NCI-H1417 treated with DMSO at 0.1 percent for 48 hours (cell line): Measurements from ENCODE around the gene PTPN11.
"Not testable (repeated sequence)": the region's sequence is repeated elsewhere in the genome, so short reads cannot be mapped to it uniquely, and the experiment has no call there.

Experiments used
- DNase-seq: peaks from one replicate; lab custom pipeline; 2025; lab: John Stamatoyannopoulos, UW

PTPN11 gene

DNA sequence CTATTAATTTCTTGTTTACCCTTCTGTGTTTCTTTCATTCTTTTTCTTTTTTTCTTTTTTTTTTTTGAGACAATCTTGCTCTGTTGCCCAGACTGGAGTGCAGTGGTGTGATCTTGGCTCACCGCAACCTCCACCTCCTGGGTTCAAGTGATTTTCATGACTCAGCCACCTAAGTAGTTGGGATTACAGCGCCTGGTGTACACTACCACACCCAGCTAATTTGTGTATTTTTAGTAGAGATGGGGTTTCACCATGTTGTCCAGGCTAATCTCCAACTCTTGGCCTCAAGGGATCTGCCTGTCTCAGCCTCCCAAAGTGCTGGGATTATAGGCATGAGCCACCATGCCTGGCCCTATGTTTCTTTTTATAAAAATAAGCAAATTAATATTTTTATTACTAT lies 29.4 kb downstream of the PTPN11 start:
- not testable (repeated sequence) for DNase-seq

- no peak for DNase-seq
These were observed 32.0 kb downstream of the PTPN11 start for GRCh38 chr12:112450725-112451124.

GRCh38 chr12:112456029-112456428 lies 37.3 kb downstream of the PTPN11 start:
- DNase-seq = no peak

DNA sequence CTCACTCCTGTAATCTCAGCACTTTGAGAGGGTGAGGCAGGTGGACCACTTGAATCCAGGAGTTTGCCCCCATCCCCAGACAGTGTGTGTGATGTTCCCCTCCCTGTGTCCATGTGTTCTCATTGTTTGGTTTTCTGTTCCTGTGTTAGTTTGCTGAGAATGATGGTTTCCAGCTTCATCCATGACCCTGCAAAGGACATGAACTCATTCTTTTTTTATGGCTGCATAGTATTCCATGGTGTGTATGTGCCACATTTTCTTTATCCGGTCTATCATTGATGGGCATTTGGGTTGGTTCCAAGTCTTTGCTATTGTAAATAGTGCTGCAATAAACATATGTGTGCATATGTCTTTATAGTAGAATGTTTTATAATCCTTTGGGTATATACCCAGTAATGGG lies 38.4 kb downstream of the PTPN11 start:
- DNase-seq = not testable (repeated sequence)

- no peak for DNase-seq
These were observed 39.6 kb downstream of the PTPN11 start for GRCh38 chr12:112458330-112458729.

GRCh38 chr12:112458751-112459150 lies 40.0 kb downstream of the PTPN11 start:
- no peak for DNase-seq

- DNase-seq = no peak
These were observed 44.7 kb downstream of the PTPN11 start for GRCh38 chr12:112463478-112463877.

DNA sequence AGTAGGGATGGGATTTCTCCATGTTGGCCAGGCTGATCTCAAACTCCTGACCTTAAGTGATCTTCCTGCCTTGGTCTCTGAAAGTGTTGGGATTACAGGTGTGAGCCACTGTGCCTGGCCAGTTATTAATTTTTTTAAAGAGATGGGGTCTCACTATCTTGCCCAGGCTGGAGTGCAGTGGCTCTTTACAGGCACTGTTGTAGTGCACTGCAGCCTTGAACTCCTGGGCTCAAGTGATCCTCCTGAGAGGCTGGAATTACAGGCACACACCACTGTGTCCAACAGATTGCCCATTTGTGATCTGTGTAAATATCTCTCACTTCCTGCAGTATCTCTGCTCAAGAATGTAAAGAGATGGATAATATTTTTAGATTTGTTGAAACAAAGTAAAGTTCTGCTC lies 45.9 kb downstream of the PTPN11 start:
- no peak for DNase-seq

DNA sequence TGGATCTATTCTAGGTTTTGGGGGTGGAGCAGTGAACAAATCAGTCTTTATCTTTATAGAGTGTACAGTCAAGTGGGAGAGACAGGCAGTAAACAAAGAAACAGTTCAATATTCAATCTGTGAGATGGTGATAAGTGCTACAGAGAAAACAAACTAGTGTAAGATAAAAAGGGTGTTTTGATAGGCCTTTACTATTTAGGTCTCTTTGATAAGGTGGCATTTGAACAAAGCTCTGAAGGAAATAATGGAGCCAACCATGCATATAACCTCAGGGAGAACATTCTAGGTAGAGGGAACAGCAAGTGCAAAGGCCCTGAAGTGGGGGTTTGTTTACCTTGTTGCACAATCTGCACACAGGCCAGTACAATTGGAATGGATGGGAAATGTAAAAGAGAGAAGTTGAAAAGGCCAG lies 47.3 kb downstream of the PTPN11 start:
- no peak for DNase-seq

GRCh38 chr12:112466835-112467234 lies 48.1 kb downstream of the PTPN11 start:
- DNase-seq = no peak

DNA sequence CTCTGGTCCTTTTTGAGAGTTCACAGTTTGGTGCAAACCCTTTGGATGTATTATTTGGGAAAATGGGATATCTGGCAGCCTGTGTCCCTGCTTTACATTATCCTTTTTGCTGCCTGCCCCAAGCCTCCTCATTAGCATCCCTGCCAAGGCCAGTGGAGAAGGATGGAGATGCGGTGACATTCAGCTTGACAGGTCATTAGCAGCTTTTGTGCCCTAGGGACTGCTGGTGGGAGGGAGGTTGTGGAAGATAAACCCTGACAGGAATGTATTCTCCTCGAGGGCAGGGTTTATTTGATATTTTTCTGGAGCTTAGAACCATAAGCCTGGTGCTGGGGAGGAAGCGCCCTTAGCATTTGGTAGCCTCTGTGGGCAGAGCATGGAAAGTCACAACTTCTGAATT lies 49.3 kb downstream of the PTPN11 start:
- no peak for DNase-seq

- DNase-seq = no peak
These were observed 54.3 kb downstream of the PTPN11 start for GRCh38 chr12:112473056-112473455.

GRCh38 chr12:112479413-112479812 lies 60.7 kb downstream of the PTPN11 start:
- DNase-seq = no peak

GRCh38 chr12:112480931-112481330 lies 62.2 kb downstream of the PTPN11 start:
- DNase-seq = no peak

DNA sequence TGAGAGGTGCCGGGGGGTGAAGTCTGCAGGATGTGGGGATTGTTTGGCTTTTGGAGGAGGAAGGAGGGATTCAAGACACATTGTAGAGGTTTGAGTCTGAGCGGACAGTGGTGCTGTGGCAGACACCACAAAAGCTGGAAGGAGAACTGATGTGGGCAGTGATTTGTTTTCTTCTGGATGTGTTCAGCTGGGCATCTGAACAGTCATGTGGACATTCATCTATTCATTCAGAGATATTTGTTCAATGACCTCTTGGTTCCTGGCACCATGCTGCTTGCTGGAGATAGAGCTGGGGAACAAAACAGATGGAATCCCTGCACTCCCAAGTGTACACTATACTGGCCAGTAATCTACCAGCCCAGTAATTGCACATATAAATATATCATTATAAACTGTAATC lies 64.0 kb downstream of the PTPN11 start:
- no peak for DNase-seq

- no peak for DNase-seq
These were observed 67.6 kb downstream of the PTPN11 start for GRCh38 chr12:112486361-112486760.

DNA sequence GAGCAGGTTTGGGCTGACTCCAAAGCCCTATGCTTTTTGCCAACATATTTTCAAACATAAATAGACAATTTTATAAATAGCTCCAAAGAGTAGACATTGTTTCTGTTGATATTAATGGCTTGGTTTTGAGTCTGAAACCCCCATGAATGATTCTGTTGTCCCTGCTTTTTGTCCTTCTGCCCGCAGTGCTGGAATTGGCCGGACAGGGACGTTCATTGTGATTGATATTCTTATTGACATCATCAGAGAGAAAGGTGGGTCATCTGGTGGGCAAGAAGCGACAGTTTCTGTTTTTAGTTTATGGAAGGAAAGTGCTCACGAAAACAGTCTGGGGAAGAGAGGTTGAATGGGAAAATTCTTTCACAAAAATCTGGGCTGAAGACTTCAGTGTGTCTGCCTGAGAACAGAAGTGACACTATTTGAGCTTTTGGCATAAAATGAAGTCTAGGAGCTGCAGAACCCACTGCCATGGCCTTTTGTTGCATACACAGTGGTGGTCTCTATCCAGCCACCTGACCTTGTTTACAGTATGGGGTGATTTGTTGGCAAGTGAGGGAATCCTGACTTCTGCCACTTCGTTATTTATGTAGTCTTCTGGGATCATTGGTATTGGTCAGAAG lies 69.6 kb downstream of the PTPN11 start:
- DNase-seq = no peak

DNA sequence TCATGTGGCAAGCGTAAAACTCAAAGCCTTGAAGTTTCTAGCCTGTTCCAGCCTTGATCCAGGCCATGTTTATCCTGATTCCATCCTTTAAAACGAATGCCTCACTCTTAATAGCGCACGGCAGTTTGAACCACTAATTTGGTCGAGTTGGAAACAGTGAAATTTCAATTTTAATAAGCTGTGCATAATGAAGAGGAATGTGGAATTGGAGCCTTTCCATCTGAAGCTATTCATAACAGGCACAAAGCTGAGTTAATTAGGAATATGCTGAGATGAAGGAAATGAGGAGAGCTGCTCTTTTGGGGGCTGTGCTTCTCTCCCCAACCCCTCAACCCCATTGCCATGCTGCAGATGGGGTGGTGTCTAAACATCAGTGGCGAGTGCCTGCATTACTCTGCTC lies 70.7 kb downstream of the PTPN11 start:
- no peak for DNase-seq

GRCh38 chr12:112496496-112496895 lies 77.7 kb downstream of the PTPN11 start:
- DNase-seq = no peak

DNA sequence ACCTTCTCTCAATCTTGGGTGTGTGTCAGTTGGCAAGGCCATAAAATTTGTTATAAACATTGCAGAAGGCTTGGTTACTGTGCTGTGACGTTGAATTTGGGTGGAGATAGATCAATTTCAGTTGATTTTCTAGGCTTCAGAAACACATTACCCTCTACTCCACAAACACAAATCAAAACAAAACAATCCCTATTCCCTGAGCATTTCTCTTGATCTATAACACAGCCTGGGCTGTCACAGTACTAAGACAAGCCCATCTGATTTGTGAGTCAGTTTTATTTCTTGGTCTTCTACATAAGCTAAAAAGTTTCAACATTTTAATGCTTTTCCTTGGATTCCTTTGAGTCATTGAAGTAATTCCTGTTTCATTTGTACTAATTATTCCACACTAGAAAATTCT lies 79.8 kb downstream of the PTPN11 start:
- DNase-seq = no peak

DNA sequence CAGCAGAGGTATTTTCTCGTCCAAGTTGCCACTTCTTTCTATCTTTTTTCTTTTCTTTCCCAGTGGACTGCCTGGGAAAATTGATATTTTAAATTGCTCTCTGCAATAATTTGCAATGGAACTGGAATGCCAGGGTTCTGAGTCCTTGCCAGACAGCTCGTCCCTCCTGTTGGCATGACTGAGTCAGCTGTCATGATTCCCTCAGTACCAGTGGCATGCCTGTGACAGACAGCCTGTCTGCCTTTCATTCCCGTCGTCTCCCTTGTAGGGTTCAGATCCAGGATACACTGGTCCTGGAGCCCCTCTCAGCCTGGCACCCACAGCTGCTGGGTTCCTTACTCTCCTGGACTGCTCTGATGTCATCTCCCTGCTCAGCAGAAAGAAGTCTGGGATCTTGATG lies 84.8 kb downstream of the PTPN11 start:
- no peak for DNase-seq

- no peak for DNase-seq
These were observed 87.9 kb downstream of the PTPN11 start for GRCh38 chr12:112506513-112507166.

GRCh38 chr12:112513471-112513870 lies 94.7 kb downstream of the PTPN11 start:
- no peak for DNase-seq

- no peak for DNase-seq
These were observed 95.7 kb downstream of the PTPN11 start for GRCh38 chr12:112514456-112514855.
